ENCODE results near the gene SLC10A3. TPM values are rescaled to one million over a fixed set of nuclear protein-coding genes. Genes with fewer than 3 reads are reported as not detected.
A peak's percentile ranks its signal among the peaks of the same experiment; 100 is the strongest.

SLC10A3 gene
- total and polyA plus RNA-seq, 2 of the 13 experiments (the other 11 are each of a cell fraction or from before 2014, with no cell fraction given), result 10.1 to 11.5 TPM

- TF ChIP-seq YY1 (IDR thresholded peaks at IDR 0.05; ENCODE audit: insufficient read depth, insufficient replicate concordance, low read depth, low read length) (no peak), KIAA2018 (CRISPR knock-in tag; IDR thresholded peaks at IDR 0.05; ENCODE audit: borderline replicate concordance) (no peak), ZNF230 (CRISPR knock-in tag; IDR thresholded peaks at IDR 0.05) (0 out of 2 replicates have a peak, but pooled peaks have one; percentile 29), ZNF160 (CRISPR knock-in tag; IDR thresholded peaks at IDR 0.05) (peak; percentile 39; the same call in 1 of the 2 replicates), MAX (IDR thresholded peaks at IDR 0.05) (peak; percentile 97), GATAD1 (CRISPR knock-in tag; IDR thresholded peaks at IDR 0.05) (no peak), HDAC1 (CRISPR knock-in tag; IDR thresholded peaks at IDR 0.05) (0 out of 2 replicates have a peak, but pooled peaks have one; percentile 14), ZNF782 (CRISPR knock-in tag; IDR thresholded peaks at IDR 0.05; ENCODE audit: borderline replicate concordance) (0 out of 2 replicates have a peak, but pooled peaks have one; percentile 32), DMTF1 (CRISPR knock-in tag; IDR thresholded peaks at IDR 0.05) (no peak), ZNF354B (CRISPR knock-in tag; IDR thresholded peaks at IDR 0.05) (no peak), HES4 (CRISPR knock-in tag; IDR thresholded peaks at IDR 0.05; ENCODE audit: borderline replicate concordance) (no peak), ZNF674 (CRISPR knock-in tag; IDR thresholded peaks at IDR 0.05; ENCODE audit: low read depth) (no peak), MTF1 (CRISPR knock-in tag; IDR thresholded peaks at IDR 0.05) (no peak), ZNF597 (CRISPR knock-in tag; IDR thresholded peaks at IDR 0.05) (no peak), ZFYVE20 (CRISPR knock-in tag; IDR thresholded peaks at IDR 0.05; ENCODE audit: borderline replicate concordance, low read depth) (no peak), ELF1 (CRISPR knock-in tag; IDR thresholded peaks at IDR 0.05) (no peak), GPN1 (CRISPR knock-in tag; IDR thresholded peaks at IDR 0.05; ENCODE audit: borderline replicate concordance) (no peak)
Observed at GRCh38 chrX:154478728-154479622, 11.5 kb downstream of the SLC10A3 start, which contains the start of gene LAGE3 (continued).

Measured in HepG2 (cell line).